PC-3 (cell line): ENCODE data around the gene TFF2. TPM values are rescaled to one million over a fixed set of nuclear protein-coding genes. Genes with fewer than 3 reads are reported as not detected.

Experiments
- ATAC-seq: fragments of 200-7000 bp; cut with Tn5 transposase; 2 replicates; pipeline ENCODE4 v1.9.1; 2020; ENCODE audit warnings: mild to moderate bottlenecking, moderate library complexity
- BruUV-seq: library from RNA; stranded (reverse); fragments of 400-500 nt; replicated peaks from 2 replicates; lab custom pipeline; 2021; lab: Mats Ljungman, UMichigan
- CTCF ChIA-PET: fragments of 300-600 bp; sonication (Branson Sonifier 250); formaldehyde crosslinking; loops from one replicate; lab custom pipeline; 2022; ENCODE audit warnings: antibody characterized with exemption; lab: Charles Lee
- POLR2A ChIA-PET: fragments of 300-600 bp; sonication (Branson Sonifier 250); formaldehyde crosslinking; loops from one replicate; lab custom pipeline; 2022; ENCODE audit warnings: antibody characterized with exemption; ENCODE audit not compliant: unreplicated experiment; lab: Charles Lee
- DNase-seq: peaks from one replicate; pipeline ENCODE4 v3.0.0-alpha.2; 2015
- H2AFZ ChIP-seq: fragments of 300-600 bp; sonication (generic); 2 replicates; pipeline ENCODE4 v1.6.0; 2016; ENCODE audit warnings: antibody characterized with exemption, low read length
- H3F3A ChIP-seq: fragments of 300-600 bp; sonication (generic); one replicate; pipeline ENCODE4 v1.6.0; 2017; ENCODE audit warnings: antibody characterized with exemption, low read length, control low read depth, mild to moderate bottlenecking; ENCODE audit not compliant: unreplicated experiment
- H3K27ac ChIP-seq: fragments of 300-600 bp; sonication (generic); 2 replicates; pipeline ENCODE4 v1.5.1; 2016; ENCODE audit warnings: mild to moderate bottlenecking, low read length
- H3K27me3 ChIP-seq: fragments of 300-600 bp; sonication (generic); 2 replicates; pipeline ENCODE4 v1.6.1; 2016; ENCODE audit warnings: low read length, mixed read lengths
- H3K36me3 ChIP-seq: fragments of 300-600 bp; sonication (generic); 2 replicates; pipeline ENCODE4 v1.6.1; 2016; ENCODE audit warnings: low read depth, mixed run types, low read length, mixed read lengths
- H3K4me1 ChIP-seq: fragments of 300-600 bp; sonication (generic); 2 replicates; pipeline ENCODE4 v1.5.1; 2016; ENCODE audit warnings: low read length; ENCODE audit not compliant: insufficient read depth
- H3K4me2 ChIP-seq: fragments of 300-600 bp; sonication (generic); 2 replicates; pipeline ENCODE4 v1.6.0; 2016; ENCODE audit warnings: low read length
- H3K4me3 ChIP-seq: fragments of 300-600 bp; sonication (generic); 2 replicates; pipeline ENCODE4 v1.5.1; 2016; ENCODE audit warnings: mild to moderate bottlenecking, low read length, mixed read lengths
- H3K79me2 ChIP-seq: fragments of 300-600 bp; sonication (generic); 2 replicates; pipeline ENCODE4 v1.6.1; 2017; ENCODE audit warnings: low read length, mixed read lengths
- H3K9ac ChIP-seq: fragments of 300-600 bp; sonication (generic); 2 replicates; pipeline ENCODE4 v1.6.0; 2016; ENCODE audit warnings: mild to moderate bottlenecking, low read length
- H3K9me2 ChIP-seq: fragments of 300-600 bp; sonication (generic); replicated peaks from 2 replicates; pipeline ENCODE4 v1.6.1; 2016; ENCODE audit warnings: mixed run types, low read length, mixed read lengths
- H3K9me3 ChIP-seq: fragments of 300-600 bp; sonication (generic); 2 replicates; pipeline ENCODE4 v1.6.1; 2016; ENCODE audit warnings: low read length, mixed read lengths
- H4K20me1 ChIP-seq: fragments of 300-600 bp; sonication (generic); 2 replicates; pipeline ENCODE4 v1.6.1; 2016; ENCODE audit warnings: low read length, mixed read lengths
- EZH2 ChIP-seq: fragments of 300-600 bp; sonication (generic); IDR thresholded peaks from one replicate; pipeline ENCODE4 v1.6.1; 2017; ENCODE audit warnings: antibody characterized with exemption, mild to moderate bottlenecking, low read length; ENCODE audit not compliant: unreplicated experiment
- EZH2phosphoT487 ChIP-seq: fragments of 300-600 bp; sonication (generic); IDR thresholded peaks from 2 replicates; pipeline ENCODE4 v1.6.1; 2018; ENCODE audit warnings: mild to moderate bottlenecking, antibody characterized with exemption, low read length, borderline replicate concordance
- intact Hi-C: fragments of 100-400 bp; cut with micrococcal nuclease; formaldehyde crosslinking; loops from 2 replicates; pipeline ENCODE4 v1.9.0; 2023
- total RNA-seq: library from RNA; depleted of rRNA; stranded (reverse); fragments of >200 nt; gene quantifications from 2 replicates; pipeline ENCODE4 v1.2.3, GENCODE V29; 2014
- TF ChIP-seq, protein P1 (sequence below): fragments of 300-600 bp; sonication (generic); conservative IDR thresholded peaks from 2 replicates; pipeline ENCODE4 v1.5.1; 2017; ENCODE audit warnings: antibody characterized with exemption, low read depth, mild to moderate bottlenecking, low read length

Gene TFF2
- total RNA-seq, 1 experiment from 2014 or later: 21.1 TPM

GRCh38 chr21:42315296-42315891 lies 35.4 kb downstream of the TFF2 start, which contains the start of gene TFF3:
TFF3 (minus strand) TSS chr21:42315409; CDS start chr21:42315374, 35 bp downstream.
- peak; percentile 66 for ATAC-seq
- peak; percentile 25 for DNase-seq
- Histone ChIP-seq H4K20me1 (no peaks in the 10 kb centered on the region), H3K4me2 (no peak within 1 kb of the TSS), H3K27ac (no peak within 1 kb of the TSS), H3K9me2 (no peaks in the 10 kb centered on the region), H3K79me2 (no peaks in the 10 kb centered on the region), H3F3A (no peaks in the 10 kb centered on the region), H3K4me1 (no peaks in the 10 kb centered on the region), H3K9me3 (no peaks in the 10 kb centered on the region), H3K4me3 (no peak within 1 kb of the TSS), H2AFZ (no peak within 1 kb of the TSS), H3K36me3 (no peaks in the 10 kb centered on the region), H3K9ac (no peak within 1 kb of the TSS), H3K27me3 (no peaks in the 10 kb centered on the region)
- POLR2A ChIA-PET: interaction anchor here (0.5 kb wide), 1 partner anchor 814 kb away, joined by 9 read pairs; no protein-coding TSS in a partner anchor
- intact Hi-C loops: no loop called here
- BruUV-seq: no TSS peak
- CTCF ChIA-PET: no interaction called here
- TF ChIP-seq EZH2phosphoT487 (no peak), EZH2 (no peak)
- TF ChIP-seq, protein P1, sequence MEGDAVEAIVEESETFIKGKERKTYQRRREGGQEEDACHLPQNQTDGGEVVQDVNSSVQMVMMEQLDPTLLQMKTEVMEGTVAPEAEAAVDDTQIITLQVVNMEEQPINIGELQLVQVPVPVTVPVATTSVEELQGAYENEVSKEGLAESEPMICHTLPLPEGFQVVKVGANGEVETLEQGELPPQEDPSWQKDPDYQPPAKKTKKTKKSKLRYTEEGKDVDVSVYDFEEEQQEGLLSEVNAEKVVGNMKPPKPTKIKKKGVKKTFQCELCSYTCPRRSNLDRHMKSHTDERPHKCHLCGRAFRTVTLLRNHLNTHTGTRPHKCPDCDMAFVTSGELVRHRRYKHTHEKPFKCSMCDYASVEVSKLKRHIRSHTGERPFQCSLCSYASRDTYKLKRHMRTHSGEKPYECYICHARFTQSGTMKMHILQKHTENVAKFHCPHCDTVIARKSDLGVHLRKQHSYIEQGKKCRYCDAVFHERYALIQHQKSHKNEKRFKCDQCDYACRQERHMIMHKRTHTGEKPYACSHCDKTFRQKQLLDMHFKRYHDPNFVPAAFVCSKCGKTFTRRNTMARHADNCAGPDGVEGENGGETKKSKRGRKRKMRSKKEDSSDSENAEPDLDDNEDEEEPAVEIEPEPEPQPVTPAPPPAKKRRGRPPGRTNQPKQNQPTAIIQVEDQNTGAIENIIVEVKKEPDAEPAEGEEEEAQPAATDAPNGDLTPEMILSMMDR: no peak

DNA sequence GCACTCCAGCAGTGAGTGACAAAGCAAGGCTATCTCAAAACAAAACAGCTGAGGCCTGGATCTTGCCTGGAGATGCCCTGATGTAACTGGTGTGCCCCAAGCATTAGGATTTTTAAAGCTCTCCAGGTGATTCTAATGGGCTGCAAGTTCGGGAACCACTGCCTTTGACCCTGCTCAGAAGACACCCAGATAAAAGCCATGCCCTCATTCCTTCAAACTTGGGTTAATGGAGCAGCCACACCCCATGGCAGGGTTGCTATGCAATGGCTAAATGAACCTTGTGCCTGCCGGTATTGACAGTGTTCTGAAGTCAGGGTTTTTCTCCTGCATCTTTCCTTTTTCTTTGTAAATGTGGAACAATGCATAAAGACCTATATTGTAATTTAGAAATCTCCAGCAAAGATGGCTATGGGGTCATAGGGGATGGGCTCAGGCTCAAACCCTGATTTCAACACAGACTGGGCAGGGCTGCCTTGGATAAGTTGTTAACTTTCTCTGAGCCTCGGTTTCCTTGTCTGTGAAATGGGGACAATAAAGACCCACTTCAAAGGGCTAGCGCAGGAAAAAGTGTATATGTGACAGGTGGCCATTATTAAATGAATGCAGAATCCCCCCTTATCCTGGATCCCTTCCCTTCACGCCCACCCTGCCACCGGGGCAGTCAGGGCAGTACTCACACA lies 36.0 kb downstream of the TFF2 start:
- no peaks in the 10 kb centered on the region for H3K36me3 ChIP-seq
- POLR2A ChIA-PET: interaction anchor here (0.5 kb wide), 1 partner anchor 813 kb away, joined by 9 read pairs; no protein-coding TSS in a partner anchor
- no peaks in the 10 kb centered on the region for H3K9me2 ChIP-seq
- H4K20me1 ChIP-seq: no peaks in the 10 kb centered on the region
- TF ChIP-seq, protein P1: no peak
- TF ChIP-seq EZH2: no peak
- no peak for TF ChIP-seq EZH2phosphoT487
- H3K27me3 ChIP-seq: no peaks in the 10 kb centered on the region
- H3K27ac ChIP-seq: no peak overlapping the region
- H3K4me3 ChIP-seq: no peak overlapping the region
- DNase-seq (no peak), ATAC-seq (no peak)
- H3K4me1 ChIP-seq: no peaks in the 10 kb centered on the region
- no peak overlapping the region for H3K9ac ChIP-seq
- no peaks in the 10 kb centered on the region for H3K79me2 ChIP-seq
- H2AFZ ChIP-seq: no peak overlapping the region
- H3F3A ChIP-seq: no peaks in the 10 kb centered on the region
- no peak overlapping the region for H3K4me2 ChIP-seq
- CTCF ChIA-PET: no interaction called here
- no peaks in the 10 kb centered on the region for H3K9me3 ChIP-seq
- TSS peak; percentile 80 for BruUV-seq
- intact Hi-C loops: no loop called here
